Stimulated activated CD4-positive, alpha-beta T cell treated with anti-CD3 and anti-CD28 coated beads, Interleukin-1b, Interleukin-23, amount 100 ng/mL, for 1 hour (primary cell): ENCODE measurements around the gene CES4A.
"Not testable (repeated sequence)": the region's sequence is repeated elsewhere in the genome, so short reads cannot be mapped to it uniquely, and the experiment has no call there.

Source experiments
- DNase-seq, 2 donors: peaks; one replicate each; pipeline ENCODE4 v3.0.0-alpha.2; 2020; ENCODE audit warnings: low read depth in 2 of 2

Gene CES4A

DNA sequence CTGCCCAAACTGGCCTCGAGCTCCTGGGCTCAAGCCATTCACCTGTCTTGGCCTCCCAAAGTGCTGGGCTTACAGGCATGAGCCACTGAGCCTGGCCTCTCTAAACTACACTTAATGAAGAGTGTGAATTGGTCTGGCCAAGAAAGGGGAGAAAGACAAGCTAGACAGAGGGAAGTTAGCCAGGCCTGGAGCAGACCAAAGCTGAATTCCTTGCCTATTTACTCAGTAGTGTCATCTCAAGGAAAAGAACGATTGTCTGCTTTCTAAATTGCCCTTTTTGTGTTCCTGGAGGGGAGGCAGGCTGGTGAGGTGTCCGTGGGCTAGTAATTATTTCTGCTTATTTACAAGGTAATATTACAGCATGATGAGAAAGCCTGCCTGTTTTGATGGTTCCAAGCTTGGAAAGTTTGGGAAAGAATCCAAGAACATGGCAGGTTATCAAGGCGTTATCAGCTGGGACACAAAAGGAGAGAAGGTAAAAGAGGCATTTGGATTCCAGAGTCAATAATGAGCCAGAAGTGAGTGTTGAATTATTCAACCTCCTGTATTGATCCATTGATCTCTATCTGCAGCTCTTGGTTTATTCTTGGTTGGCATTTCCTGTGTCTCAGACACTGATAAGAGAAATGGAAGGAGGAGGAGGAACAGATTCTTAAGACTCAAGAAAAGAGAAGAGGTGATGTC, 34.3 kb downstream of the CES4A start:
- no peak for DNase-seq

GRCh38 chr16:67023689-67024088, 35.3 kb downstream of the CES4A start:
- no peak for DNase-seq

- DNase-seq = no peak
Measured at GRCh38 chr16:67024384-67025209, 36.2 kb downstream of the CES4A start.

DNA sequence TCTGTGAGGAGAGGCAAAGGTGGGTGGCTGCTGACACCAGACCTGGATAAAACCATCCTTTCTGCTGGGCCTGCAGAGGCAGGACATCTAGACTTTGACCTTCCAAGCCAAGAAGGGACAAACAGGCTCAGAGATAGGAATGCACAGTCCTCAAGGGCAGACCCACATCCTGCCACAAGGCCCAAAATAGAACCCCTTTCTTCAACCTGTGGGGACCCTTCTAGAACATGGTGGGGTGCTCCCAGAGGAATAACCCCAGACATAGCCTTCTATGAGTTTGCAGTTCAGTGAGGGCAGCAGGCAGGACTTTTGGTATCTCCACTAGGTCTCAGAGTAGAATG, 36.8 kb downstream of the CES4A start:
- no peak for DNase-seq

DNA sequence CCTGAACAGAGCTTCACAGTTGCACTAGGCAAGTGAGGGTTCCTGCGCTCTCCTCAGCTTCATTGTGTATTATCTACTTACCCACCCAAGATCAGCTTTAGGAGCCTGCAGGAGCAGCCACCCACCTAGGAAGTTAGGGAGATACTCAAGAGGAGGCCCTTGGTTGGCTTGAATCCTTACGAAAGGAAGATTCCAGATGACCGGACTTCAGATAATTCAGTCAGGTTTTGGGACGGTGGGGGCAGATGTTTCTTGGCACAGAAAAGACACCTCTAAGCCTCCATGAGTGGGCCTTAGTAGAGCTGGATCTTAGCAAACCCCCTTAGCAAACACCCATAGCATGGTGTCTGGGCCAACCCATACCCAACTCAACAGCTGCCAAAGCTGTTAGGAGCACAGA, 38.2 kb downstream of the CES4A start:
- DNase-seq = no peak

- no peak for DNase-seq
Measured at GRCh38 chr16:67027046-67027445, 38.7 kb downstream of the CES4A start.

DNA sequence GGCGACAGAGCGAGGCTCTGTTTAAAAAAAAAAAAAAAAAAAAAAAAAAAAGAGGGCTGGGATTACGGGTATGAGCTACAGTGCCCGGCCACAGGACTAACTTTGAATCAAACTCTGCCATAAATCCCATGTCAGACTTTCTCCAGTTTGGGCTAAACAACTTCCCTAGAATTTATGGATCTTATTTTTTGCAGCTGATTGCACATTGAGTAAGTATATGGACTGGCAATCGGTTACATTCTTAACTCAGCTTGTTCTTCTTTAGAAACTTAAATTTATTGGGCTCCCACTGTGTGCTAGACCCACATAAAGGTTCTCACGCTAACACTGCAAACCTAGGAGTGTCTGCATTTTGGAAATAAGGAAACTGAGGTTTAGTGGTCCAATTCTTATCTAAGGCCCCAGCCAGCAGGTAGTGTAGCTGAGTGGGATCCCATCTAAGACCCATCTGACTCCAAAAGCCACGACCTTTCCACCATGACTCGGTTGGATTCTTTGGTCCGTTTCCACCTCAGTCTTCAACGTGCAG, 39.8 kb downstream of the CES4A start:
- DNase-seq = no peak

DNA sequence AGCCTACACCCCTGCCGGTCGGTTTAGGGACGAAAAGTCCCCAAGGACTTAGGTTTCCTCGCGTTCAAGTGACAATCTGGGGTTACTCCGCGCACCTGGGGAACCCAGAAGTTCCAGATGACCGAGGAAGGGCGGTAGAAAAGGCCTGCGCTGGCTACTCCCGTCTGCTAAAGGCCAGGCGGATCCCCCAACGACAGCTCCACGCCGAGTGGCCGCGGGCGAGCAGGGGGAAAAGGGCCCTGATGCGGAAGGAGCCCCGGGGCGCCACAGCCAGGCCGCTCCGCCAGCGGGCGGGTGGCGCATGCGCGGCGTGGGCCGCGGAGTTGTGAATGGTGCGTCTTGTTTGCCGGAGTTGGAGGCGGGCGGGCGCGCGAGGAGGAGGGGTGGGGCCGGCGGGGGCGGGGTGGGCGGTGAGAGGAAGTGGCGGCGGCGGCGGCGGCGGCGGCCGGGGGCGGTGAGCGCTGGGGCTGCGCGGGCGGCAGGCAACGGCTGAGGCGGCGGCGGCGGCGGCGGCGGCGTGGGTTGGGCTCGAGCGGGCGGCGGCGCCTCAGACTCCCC, 40.4 kb downstream of the CES4A start, which contains the start of gene CBFB:
Gene CBFB (plus strand): TSS at position 454 of the 558 bp plus-strand sequence. CDS start 259 bp downstream, outside the sequence.
- DNase-seq = peak; percentile 80 to 94

- peak in 1 of 2 donors; percentile 32 for DNase-seq
Measured at GRCh38 chr16:67029254-67030096, 41.1 kb downstream of the CES4A start.

- no peak for DNase-seq
Measured at GRCh38 chr16:67030221-67030962, 42.0 kb downstream of the CES4A start.

DNA sequence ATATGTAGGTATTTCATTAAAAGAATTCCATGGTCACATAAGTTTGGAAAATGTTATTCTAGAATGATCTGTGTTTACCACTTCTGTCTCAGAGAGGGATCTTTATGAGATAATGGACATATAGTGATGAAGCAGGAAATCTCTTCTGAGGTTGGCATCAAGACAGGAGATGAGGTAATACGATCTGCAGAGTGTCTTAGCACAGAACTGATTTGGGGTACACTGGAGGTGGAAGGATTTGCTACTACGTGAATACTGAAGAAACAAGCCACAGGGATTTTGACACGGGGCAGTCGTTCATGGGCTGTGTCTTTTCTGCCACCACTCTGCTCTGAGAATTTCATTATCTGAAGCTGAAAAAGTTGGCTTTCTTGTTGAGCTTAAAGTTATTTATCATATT, 46.1 kb downstream of the CES4A start:
- no peak for DNase-seq

- DNase-seq = no peak
Measured at GRCh38 chr16:67035364-67035763, 47.0 kb downstream of the CES4A start.

DNA sequence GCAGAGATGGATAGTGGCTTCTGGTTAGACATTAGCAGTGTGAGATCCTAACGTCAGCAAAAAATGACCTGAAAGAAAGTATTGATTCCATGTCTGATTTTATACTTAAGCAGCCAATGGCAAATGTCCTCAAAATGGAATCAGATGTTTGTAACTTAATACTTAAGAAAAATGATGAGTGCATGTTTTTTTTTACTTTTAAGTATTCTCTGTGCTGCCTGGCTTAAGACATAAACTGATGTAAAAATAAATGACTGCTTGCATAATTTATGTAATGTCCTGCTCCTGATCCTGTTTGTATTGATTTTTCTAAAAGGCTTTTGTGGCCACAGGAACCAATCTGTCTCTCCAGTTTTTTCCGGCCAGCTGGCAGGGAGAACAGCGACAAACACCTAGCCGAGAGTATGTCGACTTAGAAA, 47.9 kb downstream of the CES4A start:
- DNase-seq = no peak

- no peak for DNase-seq
Measured at GRCh38 chr16:67039260-67040020, 51.1 kb downstream of the CES4A start.

DNA sequence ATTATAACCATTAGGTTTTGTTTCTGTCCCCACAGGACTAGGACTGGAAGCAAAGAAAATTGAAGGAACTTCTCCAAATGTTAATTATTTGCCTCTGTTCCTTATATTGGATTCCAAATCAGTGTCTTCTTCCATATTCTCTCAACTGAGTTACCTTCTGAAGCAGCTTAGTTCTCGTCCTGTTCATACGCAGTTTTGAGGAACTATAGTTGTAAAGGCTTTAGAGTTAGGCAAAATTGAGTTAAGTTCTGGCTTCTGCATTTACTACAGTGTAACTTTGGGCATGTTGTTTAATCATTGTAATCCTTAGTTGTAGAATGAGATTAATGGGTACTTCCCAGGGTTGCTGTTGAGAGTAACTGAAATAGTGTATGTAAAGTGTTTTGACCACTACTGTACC, 51.8 kb downstream of the CES4A start:
- no peak for DNase-seq

GRCh38 chr16:67040906-67041305, 52.5 kb downstream of the CES4A start:
- DNase-seq = no peak

- DNase-seq = not testable (repeated sequence)
Measured at GRCh38 chr16:67041520-67041919, 53.1 kb downstream of the CES4A start.

- DNase-seq = no peak
Measured at GRCh38 chr16:67043420-67043819, 55.0 kb downstream of the CES4A start.

DNA sequence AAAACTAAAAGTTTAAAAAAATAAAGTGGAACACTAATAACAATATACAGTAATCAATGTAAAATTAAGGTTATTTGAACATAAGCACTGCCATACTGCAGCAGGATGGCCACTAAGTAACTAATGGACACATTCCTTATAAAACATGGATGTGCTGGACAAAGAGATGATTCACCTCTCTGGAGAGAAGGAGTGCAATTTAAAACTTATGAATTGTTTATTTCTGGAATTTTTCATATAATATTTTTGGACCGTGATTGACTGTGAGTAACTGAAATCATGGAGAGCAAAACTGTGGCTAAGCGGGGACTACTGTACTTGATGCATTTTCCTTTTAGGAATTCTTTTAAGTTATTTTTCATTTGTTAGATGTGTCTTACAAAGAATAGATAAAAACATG, 62.4 kb downstream of the CES4A start:
- no peak for DNase-seq

GRCh38 chr16:67052399-67052798, 64.0 kb downstream of the CES4A start:
- no peak for DNase-seq
